GM12878 (cell line): ENCODE results near the gene ARRDC5. TPM values are rescaled to one million over a fixed set of nuclear protein-coding genes. Genes with fewer than 3 reads are reported as not detected.

ENCODE experiments used
- ATAC-seq: fragments of 200-7000 bp; cut with Tn5 transposase; 3 replicates; pipeline ENCODE4 v1.9.1; 2020; ENCODE audit warnings: mild to moderate bottlenecking, moderate library complexity
- BruUV-seq: library from RNA; stranded (reverse); fragments of 400-500 nt; replicated peaks from 2 replicates; lab custom pipeline; 2021; lab: Mats Ljungman, UMichigan
- CTCF ChIA-PET: fragments of 300-600 bp; sonication (Branson Sonifier 250); formaldehyde crosslinking; extraction: SDS; loops from one replicate; lab custom pipeline; 2021; ENCODE audit warnings: inconsistent platforms; lab: Yijun Ruan, JAX
- POLR2A ChIA-PET: fragments of 350-600 bp; formaldehyde crosslinking; extraction: SDS; loops from one replicate; lab custom pipeline; 2021; ENCODE audit warnings: inconsistent platforms; lab: Charles Lee
- RAD21 ChIA-PET: fragments of 300-600 bp; sonication (Branson Sonifier 250); formaldehyde crosslinking; loops from one replicate; lab custom pipeline; 2023; ENCODE audit warnings: antibody characterized with exemption; ENCODE audit not compliant: unreplicated experiment; lab: Charles Lee
- SMC1A ChIA-PET: fragments of 300-600 bp; sonication (Branson Sonifier 250); formaldehyde crosslinking; loops from one replicate; lab custom pipeline; 2023; ENCODE audit not compliant: unreplicated experiment, uncharacterized antibody; lab: Charles Lee
- DNase-seq: peaks from one replicate; pipeline ENCODE4 v3.0.0-alpha.2; 2011; ENCODE audit warnings: low read depth, low spot score
- FAIRE-seq: peaks from 3 replicates; lab custom pipeline; 2011; peaks lifted over from hg19 to GRCh38; lab: Jason Lieb, UNC
- H2AFZ ChIP-seq: 2 replicates; pipeline ENCODE4 v1.6.0; 2011; ENCODE audit warnings: low read depth, low read length, control low read depth; ENCODE audit not compliant: control insufficient read depth
- H3K27ac ChIP-seq: 2 replicates; pipeline ENCODE4 v1.5.1; 2011; ENCODE audit warnings: control low read depth; ENCODE audit not compliant: control insufficient read depth, insufficient read depth
- H3K27me3 ChIP-seq, 2 experiments: replicated peaks in 1 of 2; 2 replicates each; pipeline versions ENCODE4 v1.6.0 to v1.6.1; 2011; ENCODE audit warnings: low read length in 1 of 2; ENCODE audit not compliant: control insufficient read depth in 2 of 2, insufficient read depth in 2 of 2
- H3K36me3 ChIP-seq, 2 experiments: 2 replicates each; pipeline ENCODE4 v1.5.1; 2011; ENCODE audit warnings: low read length in 1 of 2; ENCODE audit not compliant: control insufficient read depth in 2 of 2, insufficient read depth in 2 of 2
- H3K4me1 ChIP-seq: 2 replicates; pipeline ENCODE4 v1.6.1; 2011; ENCODE audit warnings: mild to moderate bottlenecking, low read length, moderate library complexity, mixed read lengths; ENCODE audit not compliant: control insufficient read depth, insufficient read depth
- H3K4me2 ChIP-seq: 2 replicates; pipeline ENCODE4 v1.6.0; 2011; ENCODE audit warnings: control low read depth; ENCODE audit not compliant: control insufficient read depth, insufficient read depth
- H3K4me3 ChIP-seq: fragments of 200-600 bp; sonication (generic); 2 replicates; pipeline ENCODE4 v1.5.1; 2016
- H3K79me2 ChIP-seq: 2 replicates; pipeline ENCODE4 v1.6.0; 2011; ENCODE audit warnings: low read length; ENCODE audit not compliant: control insufficient read depth, insufficient read depth
- H3K9ac ChIP-seq: 2 replicates; pipeline ENCODE4 v1.8.0; 2011; ENCODE audit warnings: low read length, control low read depth, mixed read lengths; ENCODE audit not compliant: control insufficient read depth, insufficient read depth
- H3K9me3 ChIP-seq: replicated peaks from 3 replicates; pipeline ENCODE4 v1.5.1; 2011; ENCODE audit warnings: mild to moderate bottlenecking, low read length; ENCODE audit not compliant: control insufficient read depth, insufficient read depth
- H4K20me1 ChIP-seq: 2 replicates; pipeline ENCODE4 v1.6.0; 2011; ENCODE audit not compliant: control insufficient read depth, insufficient read depth
- BACH1 ChIP-seq: fragments of 450-650 bp; IDR thresholded peaks from 2 replicates; pipeline ENCODE4 v1.6.1; 2017; ENCODE audit warnings: mild to moderate bottlenecking, borderline replicate concordance
- BRCA1 ChIP-seq: IDR thresholded peaks from 2 replicates; pipeline ENCODE4 v1.6.1; 2011; ENCODE audit warnings: low read depth, low read length, improper control_type of control experiment
- CBX5 ChIP-seq: sonication (generic); IDR thresholded peaks from 2 replicates; pipeline ENCODE4 v1.6.1; 2016; ENCODE audit warnings: low read depth, moderate library complexity, mild to moderate bottlenecking, inconsistent platforms
- CHD1 ChIP-seq: IDR thresholded peaks from 2 replicates; pipeline ENCODE4 v1.6.1; 2012; ENCODE audit warnings: low read depth, low read length, improper control_type of control experiment
- CREB1 ChIP-seq: IDR thresholded peaks from 2 replicates; pipeline ENCODE4 v1.6.1; 2012; ENCODE audit warnings: low read depth, mild to moderate bottlenecking, inconsistent platforms
- FOXM1 ChIP-seq: IDR thresholded peaks from 2 replicates; pipeline ENCODE4 v1.6.1; 2012; ENCODE audit warnings: low read depth, mild to moderate bottlenecking, inconsistent platforms, low read length, moderate library complexity
- HDAC2 ChIP-seq: fragments of 200-600 bp; sonication (generic); IDR thresholded peaks from 2 replicates; pipeline ENCODE4 v1.6.1; 2017
- HDGF ChIP-seq: fragments of 450-650 bp; IDR thresholded peaks from 2 replicates; pipeline ENCODE4 v1.6.1; 2016; ENCODE audit warnings: antibody characterized with exemption
- IKZF2 ChIP-seq, 2 experiments: fragments of 450-650 bp; IDR thresholded peaks; 2 replicates each; pipeline ENCODE4 v1.6.1; 2017; ENCODE audit warnings: mild to moderate bottlenecking in 2 of 2, moderate library complexity in 2 of 2
- MYB ChIP-seq: fragments of 150-350 bp; IDR thresholded peaks from 2 replicates; pipeline ENCODE4 v1.6.1; 2014; ENCODE audit warnings: mild to moderate bottlenecking, low read depth, low read length, borderline replicate concordance
- RCOR1 ChIP-seq: conservative IDR thresholded peaks from 2 replicates; pipeline ENCODE4 v1.6.1; 2012; ENCODE audit warnings: low read depth, low read length, improper control_type of control experiment
- SIN3A ChIP-seq: IDR thresholded peaks from 2 replicates; pipeline ENCODE4 v1.6.1; 2012; ENCODE audit warnings: low read depth, low read length, improper control_type of control experiment
- SMARCA5 ChIP-seq: fragments of 450-650 bp; IDR thresholded peaks from 2 replicates; pipeline ENCODE4 v1.6.1; 2017; ENCODE audit warnings: mild to moderate bottlenecking
- SP1 ChIP-seq: IDR thresholded peaks from one replicate; pipeline ENCODE4 v1.6.1; 2011; ENCODE audit warnings: low read depth, low read length
- STAT3 ChIP-seq: IDR thresholded peaks from 2 replicates; pipeline ENCODE4 v1.6.1; 2011; ENCODE audit warnings: low read depth, low read length, improper control_type of control experiment
- TAF1 ChIP-seq: IDR thresholded peaks from 2 replicates; pipeline ENCODE4 v1.6.1; 2011; ENCODE audit warnings: mild to moderate bottlenecking, low read depth, low read length, borderline replicate concordance
- WGBS: methylation state at CpG from one replicate; pipeline ENCODE4 v1.1.6; 2016; ENCODE audit warnings: low lambda C conversion rate; ENCODE audit not compliant: insufficient replicate concordance, insufficient coverage; ENCODE audit errors: missing lambda C conversion rate; 5-methylcytosine and 5-hydroxymethylcytosine counted together
- in situ Hi-C: fragments of 300-500 bp; cut with MboI; formaldehyde crosslinking; loops from 9 replicates; pipeline ENCODE4 v1.14.3; 2018; ENCODE audit warnings: mixed read lengths
- intact Hi-C: fragments of 100-400 bp; cut with micrococcal nuclease; formaldehyde crosslinking; loops from one replicate; pipeline ENCODE4 v1.14.2; 2022; ENCODE audit not compliant: unreplicated experiment
- polyA plus RNA-seq, 11 experiments: library from polyadenylated mRNA; depleted of rRNA in 4 of 11; unstranded in 6 of 11; stranded (reverse) in 5 of 11; fragments of >200 nt; fragmentation: Nextera tagmentation in 4 of 11; fragmentation: Illumina TruSeq in 1 of 11; extraction: Ambion mirVana in 4 of 11; extraction: Trizol in 1 of 11; gene quantifications; 1 replicate in 1 of 11; 2 replicates in 10 of 11; pipeline versions ENCODE4 v1.2.1 to v1.2.3, GENCODE V29; 2011 to 2016; ENCODE audit warnings: inconsistent platforms in 2 of 11, missing spikeins in 2 of 11, low read depth in 1 of 11
- total RNA-seq, 4 experiments: library from RNA; depleted of rRNA in 3 of 4; stranded (reverse); fragments of >200 nt in 3 of 4; fragmentation: Illumina TruSeq in 1 of 4; extraction: Trizol in 1 of 4; gene quantifications; 2 replicates each; pipeline versions ENCODE4 v1.2.1 to v1.2.3, GENCODE V29; 2013 to 2021
- TF ChIP-seq, protein P1 (sequence below), 3 experiments: IDR thresholded peaks in 2 of 3; conservative IDR thresholded peaks in 1 of 3; 2 replicates each; pipeline ENCODE4 v1.5.1; 2011; ENCODE audit warnings: low read depth in 3 of 3, low read length in 3 of 3, mild to moderate bottlenecking in 3 of 3, control low read depth in 2 of 3, moderate library complexity in 2 of 3, inconsistent platforms in 1 of 3, mixed read lengths in 1 of 3; ENCODE audit not compliant: control insufficient read depth in 2 of 3, insufficient read depth in 1 of 3; ENCODE audit errors: extremely low read depth in 1 of 3
- TF ChIP-seq, protein P2 (sequence below): IDR thresholded peaks from 2 replicates; pipeline ENCODE4 v1.6.1; 2011; ENCODE audit warnings: low read depth, low read length, improper control_type of control experiment, borderline replicate concordance
- TF ChIP-seq, protein P3 (sequence below): IDR thresholded peaks from 2 replicates; pipeline ENCODE4 v1.6.1; 2011; ENCODE audit warnings: mild to moderate bottlenecking, low read depth, low read length, moderate library complexity; ENCODE audit not compliant: insufficient replicate concordance

ARRDC5 gene
- total and polyA plus RNA-seq, 10 of the 15 experiments (the other 5 are each of a cell fraction or from before 2014, with no cell fraction given) = 0.03 to 0.38 (median 0.12) TPM; not detected in 2

DNA sequence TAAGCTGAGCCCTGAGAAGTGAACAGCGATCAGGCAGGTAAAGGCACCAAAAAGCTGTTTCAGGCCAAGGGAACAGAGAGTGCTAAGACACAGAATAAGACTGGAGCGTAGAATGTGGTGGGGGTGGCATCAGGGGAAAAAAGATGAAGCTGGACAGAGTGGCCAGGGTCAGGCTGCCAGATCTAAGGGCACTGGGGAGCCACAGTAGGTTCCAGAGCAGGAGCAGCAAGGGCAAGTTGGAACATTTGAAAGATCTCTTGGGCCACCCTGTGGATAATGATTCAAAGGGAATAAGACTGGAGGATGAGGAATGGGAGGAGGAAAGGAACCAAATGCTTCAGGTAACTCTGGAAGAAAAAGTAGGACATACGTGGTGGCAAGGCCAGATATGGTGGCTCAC lies 28.8 kb downstream of the ARRDC5 start:
- H3K9me3 ChIP-seq = no peaks in the 10 kb centered on the region
- CTCF ChIA-PET = interaction anchor here (0.8 to 11.0 kb wide), 5 partner anchors 39 to 271 kb away, joined by 3 to 171 read pairs (median 3); no protein-coding TSS in a partner anchor
- no peaks in the 10 kb centered on the region for H3K79me2 ChIP-seq
- intact Hi-C loops = no loop called here
- 63% methylated on average over 3 of the region's 3 CpGs for WGBS
- no peak overlapping the region for H3K4me2 ChIP-seq
- peaks cover 6% of the 10 kb centered on the region for H3K4me1 ChIP-seq
- H3K36me3 ChIP-seq = no peaks in the 10 kb centered on the region
- H3K27me3 ChIP-seq = no peaks in the 10 kb centered on the region
- TF ChIP-seq, protein P1, sequence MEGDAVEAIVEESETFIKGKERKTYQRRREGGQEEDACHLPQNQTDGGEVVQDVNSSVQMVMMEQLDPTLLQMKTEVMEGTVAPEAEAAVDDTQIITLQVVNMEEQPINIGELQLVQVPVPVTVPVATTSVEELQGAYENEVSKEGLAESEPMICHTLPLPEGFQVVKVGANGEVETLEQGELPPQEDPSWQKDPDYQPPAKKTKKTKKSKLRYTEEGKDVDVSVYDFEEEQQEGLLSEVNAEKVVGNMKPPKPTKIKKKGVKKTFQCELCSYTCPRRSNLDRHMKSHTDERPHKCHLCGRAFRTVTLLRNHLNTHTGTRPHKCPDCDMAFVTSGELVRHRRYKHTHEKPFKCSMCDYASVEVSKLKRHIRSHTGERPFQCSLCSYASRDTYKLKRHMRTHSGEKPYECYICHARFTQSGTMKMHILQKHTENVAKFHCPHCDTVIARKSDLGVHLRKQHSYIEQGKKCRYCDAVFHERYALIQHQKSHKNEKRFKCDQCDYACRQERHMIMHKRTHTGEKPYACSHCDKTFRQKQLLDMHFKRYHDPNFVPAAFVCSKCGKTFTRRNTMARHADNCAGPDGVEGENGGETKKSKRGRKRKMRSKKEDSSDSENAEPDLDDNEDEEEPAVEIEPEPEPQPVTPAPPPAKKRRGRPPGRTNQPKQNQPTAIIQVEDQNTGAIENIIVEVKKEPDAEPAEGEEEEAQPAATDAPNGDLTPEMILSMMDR (IDR thresholded peaks at IDR 0.05 in 2 of 3, conservative IDR thresholded peaks at IDR 0.05 in 1 of 3; ENCODE audit: control insufficient read depth in 2 of 3, extremely low read depth in 1 of 3, insufficient read depth in 1 of 3, low read depth in 3 of 3, low read length in 3 of 3) = no peak
- TF ChIP-seq CHD1 = no peak
- TF ChIP-seq SMARCA5 = no peak
- TF ChIP-seq BRCA1 = no peak
- no peak for TF ChIP-seq CBX5
- TF ChIP-seq SP1 = no peak
- no peak for TF ChIP-seq STAT3
- TF ChIP-seq RCOR1 = no peak
- TF ChIP-seq MYB = no peak
- TF ChIP-seq IKZF2 (IDR thresholded peaks at IDR 0.05) = no peak
- no peak for TF ChIP-seq TAF1
- no peak for TF ChIP-seq HDAC2
- no peak for TF ChIP-seq CREB1
- no peak for TF ChIP-seq HDGF
- TF ChIP-seq FOXM1 = no peak
- TF ChIP-seq, protein P2, sequence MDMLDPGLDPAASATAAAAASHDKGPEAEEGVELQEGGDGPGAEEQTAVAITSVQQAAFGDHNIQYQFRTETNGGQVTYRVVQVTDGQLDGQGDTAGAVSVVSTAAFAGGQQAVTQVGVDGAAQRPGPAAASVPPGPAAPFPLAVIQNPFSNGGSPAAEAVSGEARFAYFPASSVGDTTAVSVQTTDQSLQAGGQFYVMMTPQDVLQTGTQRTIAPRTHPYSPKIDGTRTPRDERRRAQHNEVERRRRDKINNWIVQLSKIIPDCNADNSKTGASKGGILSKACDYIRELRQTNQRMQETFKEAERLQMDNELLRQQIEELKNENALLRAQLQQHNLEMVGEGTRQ = no peak
- TF ChIP-seq SIN3A = no peak
- TF ChIP-seq, protein P3, sequence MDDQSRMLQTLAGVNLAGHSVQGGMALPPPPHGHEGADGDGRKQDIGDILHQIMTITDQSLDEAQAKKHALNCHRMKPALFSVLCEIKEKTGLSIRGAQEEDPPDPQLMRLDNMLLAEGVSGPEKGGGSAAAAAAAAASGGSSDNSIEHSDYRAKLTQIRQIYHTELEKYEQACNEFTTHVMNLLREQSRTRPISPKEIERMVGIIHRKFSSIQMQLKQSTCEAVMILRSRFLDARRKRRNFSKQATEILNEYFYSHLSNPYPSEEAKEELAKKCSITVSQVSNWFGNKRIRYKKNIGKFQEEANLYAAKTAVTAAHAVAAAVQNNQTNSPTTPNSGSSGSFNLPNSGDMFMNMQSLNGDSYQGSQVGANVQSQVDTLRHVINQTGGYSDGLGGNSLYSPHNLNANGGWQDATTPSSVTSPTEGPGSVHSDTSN = no peak
- TF ChIP-seq BACH1 = no peak
- no peak for ATAC-seq
- H2AFZ ChIP-seq = no peak overlapping the region
- no peaks in the 10 kb centered on the region for H4K20me1 ChIP-seq
- BruUV-seq = no TSS peak
- DNase-seq = no peak
- in situ Hi-C loops = loop anchor here (5.0 kb wide), 2 partner anchors 38 to 158 kb away; no protein-coding TSS in a partner anchor
- RAD21 ChIA-PET = interaction anchor here (1.3 to 8.5 kb wide), 2 partner anchors 39 to 157 kb away, joined by 9 to 79 read pairs; no protein-coding TSS in a partner anchor
- H3K9ac ChIP-seq = no peak overlapping the region
- POLR2A ChIA-PET = no interaction called here
- no peak overlapping the region for H3K27ac ChIP-seq
- FAIRE-seq = no peak
- SMC1A ChIA-PET = interaction anchor here (1.1 to 5.6 kb wide), 3 partner anchors 38 to 156 kb away, joined by 3 to 49 read pairs (median 3); no protein-coding TSS in a partner anchor
- no peak overlapping the region for H3K4me3 ChIP-seq
